IPS-NIHi7 (cell line): ENCODE measurements around the gene MACROD2.

Source experiments
- DNase-seq: peaks from one replicate; pipeline ENCODE4 v3.0.0; 2012; ENCODE audit warnings: mixed read lengths; ENCODE audit errors: extremely low spot score

MACROD2 gene

DNA sequence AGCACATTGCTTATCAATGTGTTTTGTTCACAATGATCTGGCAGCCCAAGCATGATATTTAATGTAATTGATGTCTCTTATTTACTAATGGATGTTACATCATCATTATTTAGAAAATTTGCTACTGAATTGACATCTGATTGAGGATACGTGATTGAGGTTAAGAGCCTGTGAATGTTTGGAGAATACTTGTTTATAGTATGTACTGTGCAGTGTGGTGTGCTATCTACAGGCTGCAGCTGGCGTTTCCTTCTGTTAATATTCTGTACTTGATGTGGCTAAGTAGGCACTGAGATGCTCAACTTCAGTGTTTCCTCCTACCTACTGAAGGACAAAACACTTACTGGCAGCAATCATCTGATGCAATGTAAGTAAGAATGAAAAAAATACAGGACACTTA is 1051.7 kb downstream of the MACROD2 start:
- DNase-seq, result no peak

DNA sequence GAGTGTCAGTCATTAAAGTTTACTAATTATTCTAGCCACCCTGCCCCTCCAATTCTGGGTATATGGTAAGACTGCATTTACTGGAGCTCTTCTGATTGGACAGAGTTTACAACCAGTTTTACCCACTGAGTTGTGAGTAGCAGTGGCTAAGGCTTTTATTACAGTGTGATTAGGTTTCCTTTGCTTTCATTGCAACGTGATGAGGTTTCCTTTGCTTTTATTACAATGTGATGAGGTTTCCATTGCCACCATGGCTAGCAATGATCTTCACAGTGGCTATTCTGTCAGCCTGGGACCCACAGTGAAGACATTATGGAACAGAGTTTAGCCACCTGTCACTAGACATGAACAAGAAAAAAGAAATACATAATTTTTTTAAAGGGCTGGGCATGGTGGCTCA is 1052.3 kb downstream of the MACROD2 start:
- no peak for DNase-seq

DNA sequence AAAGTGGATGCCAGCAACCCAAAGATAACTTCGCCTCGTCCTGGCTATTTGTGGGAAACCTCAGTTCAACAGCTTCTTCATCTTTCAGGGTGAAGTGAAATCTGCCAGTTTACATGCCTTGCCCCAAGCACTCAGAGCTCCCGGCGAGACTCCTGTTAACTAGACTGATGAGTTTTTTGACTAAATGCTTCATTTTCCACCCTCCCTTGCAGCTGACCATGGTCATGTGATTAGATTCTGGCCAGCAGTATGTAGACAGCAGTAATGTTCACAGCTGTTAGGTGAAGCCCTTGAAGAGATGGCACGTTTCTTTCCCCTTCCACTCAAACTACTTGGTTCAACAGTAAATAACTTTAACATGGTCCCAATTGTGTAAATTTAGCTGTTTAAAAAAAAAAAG is 1060.9 kb downstream of the MACROD2 start:
- no peak for DNase-seq

DNA sequence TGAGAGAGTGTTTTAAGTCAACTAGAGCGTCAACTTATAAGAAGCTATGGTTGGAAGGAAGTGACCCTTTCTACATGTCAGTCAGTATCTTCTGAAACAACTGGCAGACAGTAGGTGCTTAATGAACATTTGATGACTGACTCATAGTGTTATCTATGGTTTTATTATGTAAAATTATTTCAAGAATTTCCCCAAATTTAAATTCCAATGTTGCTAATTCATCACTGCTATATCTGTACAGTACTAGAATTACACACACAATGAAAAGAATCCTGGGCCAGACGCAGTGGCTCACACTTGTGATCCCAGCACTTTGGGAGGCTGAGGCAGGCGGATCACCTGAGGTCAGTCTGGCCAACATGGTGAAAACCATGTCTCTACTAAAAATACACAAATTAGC is 1063.5 kb downstream of the MACROD2 start:
- no peak for DNase-seq

DNA sequence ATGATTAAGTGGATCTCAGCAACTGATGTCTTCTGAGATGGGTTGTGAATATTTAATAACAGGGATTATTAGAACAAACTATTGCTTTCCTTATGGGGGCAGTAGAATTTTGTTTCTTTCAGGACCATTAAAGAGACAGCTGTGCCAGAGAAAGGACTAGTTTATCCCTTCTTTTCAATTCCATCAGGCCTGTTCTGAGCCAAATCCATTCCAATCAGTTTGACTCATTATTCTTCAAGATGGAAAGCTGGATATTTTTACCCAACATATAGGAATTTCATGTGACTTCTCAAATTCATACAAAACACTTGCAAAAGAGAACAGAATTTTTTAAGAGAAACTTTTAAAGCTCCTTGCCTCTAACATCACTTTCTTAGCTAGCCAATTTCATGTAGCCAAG is 1064.1 kb downstream of the MACROD2 start:
- DNase-seq, result no peak

DNA sequence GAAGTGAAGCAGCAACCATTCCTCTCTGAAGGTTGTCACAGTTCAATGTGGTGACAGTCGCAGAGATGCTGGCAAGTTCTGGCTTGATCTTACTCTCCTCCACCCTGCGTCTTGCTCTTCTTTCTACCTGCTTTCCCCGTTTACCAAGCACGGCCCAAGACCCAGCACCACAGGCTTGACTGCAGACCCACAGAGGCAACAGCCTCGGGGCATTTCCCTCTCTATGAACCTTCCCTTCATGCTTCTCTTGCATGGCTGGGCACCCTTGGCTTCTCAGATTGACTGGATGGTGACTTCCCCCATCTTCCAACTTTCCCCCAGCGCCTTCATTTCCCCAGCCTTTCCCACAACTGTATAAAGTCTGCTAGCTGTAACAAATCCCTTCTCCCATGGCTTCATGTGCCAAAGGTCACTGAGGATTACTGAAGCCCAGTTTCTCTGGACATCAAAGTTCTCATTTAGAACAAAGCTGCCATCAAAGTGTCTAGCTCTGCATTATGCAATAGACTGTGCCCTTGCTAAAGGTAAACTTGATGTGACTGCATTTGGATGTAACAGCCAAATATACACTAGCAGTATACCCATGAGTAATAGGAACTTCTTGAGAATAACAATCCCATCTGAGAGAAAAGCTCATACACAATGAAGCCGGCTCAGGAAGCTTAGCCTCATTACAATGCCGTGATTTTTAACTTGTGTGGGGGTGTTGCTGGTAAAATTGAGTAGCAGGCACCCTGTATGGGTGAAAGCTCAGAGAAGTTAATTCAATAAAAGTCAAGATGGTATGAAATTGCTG is 1065.1 kb downstream of the MACROD2 start:
- no peak for DNase-seq

DNA sequence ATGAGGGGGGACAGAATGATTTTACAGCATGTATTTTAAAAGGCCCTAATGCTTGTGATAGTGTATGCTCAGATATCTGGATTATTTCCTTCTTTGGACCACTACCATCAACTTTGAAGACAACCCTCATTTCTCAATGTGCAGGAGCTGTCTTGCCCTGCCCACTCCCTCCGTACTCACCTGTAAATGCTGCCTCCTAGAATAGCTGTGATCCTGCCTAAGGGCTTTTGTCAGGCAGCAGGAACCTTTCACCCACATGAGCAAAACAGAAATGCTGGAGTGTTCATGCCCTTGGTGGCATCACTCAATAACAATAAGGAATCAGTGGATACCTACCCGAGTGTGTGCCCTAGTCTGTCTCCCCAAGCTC is 1065.7 kb downstream of the MACROD2 start:
- no peak for DNase-seq

DNA sequence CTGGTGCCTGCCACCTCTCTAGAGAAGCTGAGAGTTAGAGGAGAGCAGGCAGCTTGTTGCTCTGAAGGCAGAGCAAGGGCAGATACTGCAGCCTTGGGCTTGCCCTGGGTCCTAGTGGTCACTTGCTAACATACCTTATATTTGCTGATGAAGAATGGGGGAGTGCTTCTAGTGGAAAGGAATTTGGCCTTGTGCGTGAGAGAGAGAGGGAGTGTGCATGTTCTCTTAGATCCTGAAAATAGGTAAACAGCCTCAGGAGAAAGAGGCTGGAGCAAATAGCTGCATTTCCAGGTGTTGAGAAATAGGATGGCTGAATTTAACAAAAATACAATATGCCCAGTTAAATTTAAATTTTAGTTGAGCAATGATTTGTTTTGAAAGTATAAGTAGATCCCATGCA is 1066.6 kb downstream of the MACROD2 start:
- peak; percentile 40 for DNase-seq

DNA sequence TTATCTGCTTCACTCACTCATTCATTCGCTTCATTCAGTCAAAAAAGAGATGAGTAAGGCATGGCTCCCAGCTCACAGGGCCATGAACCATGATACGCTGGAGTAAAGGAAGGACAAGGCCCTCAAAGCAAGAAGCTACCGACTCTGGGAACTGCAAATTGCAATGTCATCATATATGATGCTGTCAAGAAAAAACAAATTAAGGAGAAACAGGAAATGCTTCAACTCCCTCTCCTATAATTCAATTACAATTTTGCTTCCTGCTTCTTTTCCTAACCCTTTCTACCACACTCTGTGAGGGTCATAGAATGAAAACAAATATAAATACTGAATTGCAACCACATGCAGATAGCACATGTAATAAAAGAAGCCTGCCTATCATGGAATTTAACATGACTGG is 1067.8 kb downstream of the MACROD2 start:
- DNase-seq, result no peak

DNA sequence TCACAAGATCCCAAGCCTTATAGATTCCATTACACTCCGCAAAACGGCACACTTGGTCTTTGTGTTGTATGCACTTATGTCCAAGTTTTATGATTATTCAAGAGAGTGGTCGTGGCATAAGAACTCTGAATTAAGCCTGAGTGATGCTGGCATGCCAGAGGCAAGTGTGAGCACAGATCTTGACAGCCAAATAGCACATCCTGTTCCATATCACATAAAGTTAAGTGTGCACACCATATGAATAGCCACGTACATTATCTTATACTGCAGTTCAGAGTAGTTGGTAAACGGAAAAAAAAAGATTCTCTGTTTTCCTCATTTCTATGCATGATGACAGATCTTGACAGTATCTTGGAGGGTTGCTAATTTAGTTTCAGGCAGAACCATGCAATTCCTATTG is 1069.4 kb downstream of the MACROD2 start:
- no peak for DNase-seq

DNA sequence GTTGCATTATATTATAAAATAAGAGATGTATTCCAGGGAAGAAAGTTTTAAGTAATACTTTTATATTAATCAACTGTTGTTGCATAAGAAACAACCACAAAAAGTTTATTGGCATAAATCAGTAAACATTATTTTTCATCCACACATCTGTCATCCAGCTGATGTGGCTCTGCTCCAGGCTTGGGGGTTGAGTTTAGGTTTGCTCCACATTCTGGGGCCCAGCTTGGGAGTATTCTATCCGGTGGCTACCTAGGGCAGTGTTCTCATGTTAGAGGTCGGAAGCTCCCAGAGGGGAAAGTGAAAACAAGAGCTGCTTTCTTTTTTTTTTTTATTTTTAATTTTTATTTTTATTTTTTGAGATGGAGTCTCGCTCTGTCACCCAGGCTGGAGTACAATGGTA is 1070.5 kb downstream of the MACROD2 start:
- no peak for DNase-seq

DNA sequence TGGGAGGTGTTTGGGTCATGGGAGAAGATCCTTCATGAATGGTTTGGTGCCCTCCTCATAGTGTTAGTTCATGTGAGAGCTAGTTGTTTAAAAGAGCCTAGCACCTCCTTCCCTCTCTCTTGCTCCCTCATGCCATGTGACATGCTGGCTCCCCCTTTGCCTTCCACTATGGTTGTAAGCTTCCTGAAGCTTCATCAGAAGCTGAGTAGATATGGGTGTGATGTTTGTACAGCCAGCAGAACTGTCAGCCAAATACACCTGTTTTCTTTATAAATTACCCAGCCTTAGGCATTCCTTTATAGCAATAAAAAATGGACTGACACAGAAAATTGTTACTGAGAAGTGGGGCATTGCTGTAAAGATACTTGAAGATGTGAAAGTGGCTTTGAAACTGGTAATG is 1073.2 kb downstream of the MACROD2 start:
- no peak for DNase-seq

DNA sequence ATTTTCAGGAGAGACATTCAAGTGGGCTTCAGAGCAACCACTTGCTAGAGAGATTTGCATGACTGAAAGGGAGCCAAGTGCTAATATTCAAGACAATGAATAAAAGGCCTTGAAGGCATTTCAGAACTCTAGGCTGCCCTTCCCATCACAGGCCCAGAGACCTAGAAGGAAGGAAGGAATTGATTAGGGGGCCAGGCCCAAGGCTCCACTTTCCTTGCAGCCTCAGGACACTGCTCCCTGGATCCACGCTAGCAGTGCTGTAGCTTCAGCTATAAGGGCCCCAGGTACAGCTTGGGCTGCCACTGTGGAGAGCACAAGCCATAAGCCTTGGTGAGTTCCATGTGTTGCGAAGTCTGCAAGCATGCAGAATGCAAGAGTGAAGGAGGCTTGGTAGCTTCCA is 1074.0 kb downstream of the MACROD2 start:
- no peak for DNase-seq

DNA sequence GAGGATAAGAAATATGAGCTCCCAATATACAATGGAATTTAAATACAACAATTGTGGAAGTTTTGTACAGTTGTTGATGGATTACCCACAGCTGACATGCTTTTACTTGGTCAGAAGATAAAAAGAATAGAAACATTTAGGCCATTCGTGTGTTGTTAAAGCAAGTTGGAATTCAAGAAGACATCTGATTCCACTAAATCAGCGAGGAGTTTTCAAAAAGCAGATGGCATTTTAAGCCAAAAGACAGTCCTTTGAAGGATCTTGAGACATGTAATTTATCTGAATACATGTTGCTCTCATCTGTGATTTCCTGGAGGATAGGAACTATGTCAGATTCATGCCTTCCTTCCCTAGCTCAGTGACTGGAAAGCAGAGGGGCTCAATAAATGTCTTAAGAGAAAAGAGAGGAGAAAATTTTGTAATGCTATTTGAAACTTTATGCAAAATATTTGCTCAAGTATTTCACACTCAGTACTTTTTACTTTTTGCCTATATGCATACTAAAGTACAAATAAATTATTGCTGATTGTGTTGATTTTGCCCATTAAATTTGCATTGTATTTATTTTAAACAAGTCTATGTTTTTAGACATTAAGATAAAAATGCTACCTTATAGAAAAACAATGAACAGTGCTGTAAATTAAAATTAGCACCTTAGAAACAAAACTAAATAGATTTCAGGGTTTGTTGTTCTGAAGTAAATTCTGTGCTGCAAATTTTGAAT is 1075.9 kb downstream of the MACROD2 start:
- no peak for DNase-seq

DNA sequence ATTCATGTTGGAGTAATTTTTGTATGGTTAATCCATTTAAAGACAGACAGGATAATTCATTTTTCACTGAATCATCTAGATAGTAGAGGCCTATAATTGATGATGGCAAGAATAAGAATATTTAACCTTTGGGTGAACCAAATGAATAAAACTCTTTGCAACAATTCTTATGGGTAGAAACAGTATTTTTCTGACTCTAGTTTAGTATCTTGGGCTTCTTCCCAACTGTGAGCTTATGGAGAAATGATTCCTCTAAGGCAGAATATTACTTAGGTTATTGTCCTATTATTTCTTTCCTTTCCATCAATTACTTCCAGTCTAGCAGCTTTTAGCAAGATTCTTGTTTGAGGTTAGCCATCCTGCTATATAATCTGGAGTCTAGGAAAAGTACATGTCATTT is 1077.0 kb downstream of the MACROD2 start:
- DNase-seq, result no peak

DNA sequence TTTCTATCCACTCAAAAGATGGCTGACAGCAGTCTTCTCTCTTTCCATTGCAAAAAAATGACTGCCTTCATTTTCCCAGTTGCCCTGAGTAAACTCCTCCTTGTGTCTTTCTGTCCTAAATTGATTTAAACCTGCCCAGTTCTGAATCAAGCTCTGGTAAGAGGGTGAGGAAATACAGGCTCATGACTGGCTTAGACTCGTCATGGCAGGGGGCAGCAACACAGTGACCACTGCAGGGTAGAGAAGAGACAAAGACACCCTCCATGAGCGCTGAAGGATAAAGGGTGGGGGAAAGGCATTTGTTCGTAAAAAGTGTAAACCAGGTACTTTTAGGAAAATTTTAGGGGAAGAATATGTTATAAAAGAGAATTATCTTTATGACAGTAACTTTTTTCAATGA is 1080.3 kb downstream of the MACROD2 start:
- no peak for DNase-seq

DNA sequence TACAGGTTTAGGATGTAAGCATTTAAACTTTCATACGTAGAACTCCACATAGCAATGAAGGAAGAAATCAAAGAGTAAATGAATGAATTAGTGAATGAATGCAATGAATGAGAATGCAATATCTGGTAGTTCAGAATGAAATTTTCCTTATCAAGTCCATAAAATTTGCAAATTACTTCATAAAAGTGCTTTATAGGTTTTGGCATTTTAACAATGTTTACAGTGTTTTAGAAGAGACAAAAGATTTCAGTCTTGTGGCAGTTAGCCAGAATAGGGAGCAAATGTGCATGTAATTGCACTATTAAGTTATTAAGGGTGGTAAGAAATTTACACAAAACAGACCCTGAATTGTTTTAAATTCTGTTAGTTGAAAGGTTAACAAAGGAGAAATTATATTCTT is 1081.5 kb downstream of the MACROD2 start:
- DNase-seq, result no peak

DNA sequence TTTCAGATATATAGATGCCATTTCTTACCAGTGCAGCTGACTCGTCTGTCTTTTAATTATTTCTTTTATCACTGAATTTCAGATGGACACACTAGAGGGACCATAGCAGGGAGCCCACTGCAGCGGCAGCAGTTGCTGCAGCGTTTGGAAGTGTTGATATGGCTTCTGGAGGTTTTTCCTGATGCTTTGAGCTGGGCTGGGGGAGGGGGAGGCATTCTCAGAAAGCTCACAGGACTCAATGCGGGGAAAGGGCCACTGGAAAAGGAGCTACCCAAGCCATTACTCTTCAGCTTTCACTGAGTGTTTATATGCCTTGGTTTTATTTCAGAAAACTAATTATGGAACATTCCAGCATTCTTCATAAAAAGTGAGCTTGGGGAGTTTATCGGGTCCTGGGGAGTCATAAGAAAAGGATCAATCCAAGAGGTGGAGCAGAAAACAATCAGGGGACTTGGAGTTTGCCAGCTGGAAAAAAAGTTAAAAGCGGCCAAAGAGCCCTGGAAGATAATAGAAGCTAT is 1082.5 kb downstream of the MACROD2 start:
- DNase-seq, result no peak

DNA sequence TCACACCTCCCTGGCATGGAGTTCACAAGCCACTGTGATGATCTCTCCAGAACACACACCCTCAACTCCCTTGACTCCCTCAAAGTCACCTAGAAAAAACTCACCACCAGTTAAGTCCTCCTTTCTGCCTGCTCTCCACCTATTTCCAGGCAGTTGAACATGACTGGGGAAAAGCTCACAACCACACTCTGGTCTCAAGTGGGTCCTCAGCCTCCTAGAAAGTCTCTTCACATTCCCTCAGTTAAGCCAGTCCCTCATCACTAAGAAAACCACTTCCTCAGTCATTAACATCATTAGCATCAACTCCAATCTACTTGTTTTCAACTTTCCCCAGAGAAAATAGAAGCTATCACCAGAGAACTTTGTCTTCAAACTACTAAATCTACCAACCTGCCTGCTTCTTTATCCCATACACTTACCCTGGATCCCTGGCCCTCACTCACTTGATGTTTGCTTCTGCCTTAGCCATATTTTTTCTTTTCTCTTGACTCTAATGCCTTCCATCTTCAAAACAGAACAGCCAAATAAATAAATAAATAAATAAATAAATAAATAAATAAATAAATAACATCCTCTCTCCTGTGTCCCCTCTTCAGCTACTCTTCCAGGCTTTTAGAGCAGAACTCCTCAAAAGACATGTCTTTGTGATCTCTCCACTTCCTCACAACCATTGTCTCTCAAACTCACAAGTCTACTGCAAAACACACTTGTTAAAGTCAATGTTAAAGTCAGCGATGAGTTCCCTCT is 1084.5 kb downstream of the MACROD2 start:
- no peak for DNase-seq

DNA sequence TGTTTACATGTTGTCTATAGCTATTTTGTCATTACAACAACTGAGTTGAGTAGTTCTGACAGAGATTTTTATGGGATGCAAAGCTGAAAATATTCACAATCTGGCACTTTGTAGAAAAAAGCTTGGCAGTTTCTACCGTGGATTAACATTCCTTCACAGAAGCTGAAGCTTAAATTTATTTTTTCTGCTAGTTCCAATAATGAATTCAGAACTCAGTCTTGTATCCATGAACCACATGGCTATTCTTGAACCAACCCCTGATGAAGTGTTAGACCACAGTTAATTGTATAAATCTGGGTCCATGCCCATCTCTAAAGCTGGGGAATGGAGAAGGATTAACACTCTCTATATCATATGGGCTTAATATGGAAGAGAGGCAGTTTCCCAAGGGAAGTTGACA is 1085.9 kb downstream of the MACROD2 start:
- no peak for DNase-seq

DNA sequence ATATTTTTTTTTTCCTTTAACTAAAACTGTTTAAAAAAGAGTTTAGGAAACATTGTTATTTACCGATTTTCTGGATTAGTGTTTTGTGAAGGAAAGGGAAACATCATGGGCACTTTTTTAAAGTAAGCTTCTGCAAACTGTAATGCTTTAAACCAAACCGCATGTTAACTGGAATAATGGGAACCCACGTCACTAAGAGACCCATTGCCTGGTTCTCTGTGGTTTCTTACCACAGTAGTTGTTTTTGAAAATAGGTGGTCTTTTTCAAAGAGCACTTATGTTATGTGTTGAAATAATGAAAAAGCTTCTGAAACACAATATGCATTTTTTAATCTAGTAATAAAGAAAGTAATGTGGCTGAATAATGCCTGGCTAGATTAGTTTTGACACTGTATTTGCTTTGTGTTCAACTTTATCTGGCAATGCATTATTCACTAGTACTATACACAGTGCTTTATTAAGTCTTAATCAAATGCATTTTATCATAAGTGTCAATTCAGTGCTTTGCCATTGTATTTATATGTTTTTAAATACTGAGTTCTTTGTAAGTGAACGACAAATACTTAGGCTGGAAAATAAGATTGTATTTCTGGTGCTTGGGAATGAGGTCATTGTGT is 1096.2 kb downstream of the MACROD2 start:
- no peak for DNase-seq

DNA sequence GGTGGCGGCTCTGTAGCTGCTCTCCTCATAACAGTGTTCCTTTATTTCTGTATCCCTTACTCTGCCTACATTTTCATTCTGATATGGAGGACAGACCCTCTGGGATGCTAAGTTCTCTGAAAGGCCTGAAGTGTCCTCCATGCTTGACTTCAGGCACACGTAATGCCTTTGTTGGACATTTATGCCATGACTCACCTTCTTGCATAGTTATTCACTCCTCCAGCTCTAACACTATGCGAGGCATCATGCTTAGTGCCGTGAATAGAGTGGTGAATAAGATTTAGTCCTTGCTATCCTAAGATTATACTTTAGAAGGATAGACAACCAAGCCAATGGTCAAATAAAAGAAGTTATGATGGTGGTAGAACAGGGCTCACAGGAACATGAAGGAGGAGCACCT is 1103.0 kb downstream of the MACROD2 start:
- no peak for DNase-seq
